NCI-H748 (cell line): ENCODE data around the gene PSMA6.
"Not testable (repeated sequence)": the region's sequence is repeated elsewhere in the genome, so short reads cannot be mapped to it uniquely, and the experiment has no call there.

Source experiments
- DNase-seq: peaks from one replicate; lab custom pipeline; 2025; ENCODE audit not compliant: unreplicated experiment; lab: John Stamatoyannopoulos, UW

The PSMA6 gene

DNA sequence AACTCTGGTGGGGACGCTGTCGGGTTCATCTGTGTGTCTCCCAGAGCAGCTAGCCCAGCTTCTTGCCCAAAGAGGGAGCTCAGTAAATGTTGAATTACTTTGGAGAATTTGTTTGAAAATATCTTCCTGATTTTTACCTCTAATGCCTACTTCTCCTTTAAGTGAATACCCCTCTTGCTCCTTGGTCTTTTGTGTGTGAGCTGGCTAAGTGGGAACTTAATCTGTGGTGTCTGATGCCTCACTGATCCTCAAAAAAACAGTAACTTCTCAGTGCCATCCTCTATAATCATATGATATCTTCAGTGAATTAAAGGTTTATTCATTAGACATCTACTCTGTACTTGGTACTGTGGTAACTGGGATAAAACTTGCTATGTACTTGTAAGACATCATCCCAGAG, 7.7 kb upstream of the PSMA6 start:
- no peak for DNase-seq

- no peak for DNase-seq
Measured at GRCh38 chr14:35285168-35286002, 6.8 kb upstream of the PSMA6 start.

DNA sequence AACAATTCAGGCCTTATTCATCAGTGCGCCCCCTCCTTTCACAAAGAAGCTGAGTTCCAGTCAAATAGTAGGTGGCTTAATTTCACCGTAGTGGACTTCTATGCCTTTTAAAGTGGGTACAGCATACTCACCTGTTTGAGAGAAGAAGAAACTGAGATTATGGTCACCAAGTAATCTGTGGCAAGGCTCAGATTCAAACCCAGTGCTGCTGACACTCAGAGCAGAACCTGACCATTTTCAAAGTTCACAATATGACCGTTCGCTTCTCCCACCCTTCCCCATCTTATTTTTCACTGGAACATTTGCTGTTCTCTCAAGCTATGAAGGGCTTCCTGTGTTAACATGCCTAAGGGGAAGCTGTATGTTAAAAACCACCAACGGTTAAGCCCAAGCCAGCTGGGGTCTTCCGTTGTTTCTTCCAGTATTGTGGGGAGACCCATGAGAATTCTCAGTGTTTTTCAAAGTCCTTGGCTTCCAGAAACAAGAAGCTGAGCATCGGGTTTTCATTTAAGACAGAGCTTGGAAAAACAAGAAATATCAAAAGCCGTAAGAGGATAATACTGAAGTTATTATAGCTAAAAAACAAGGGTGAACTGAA, 6.1 kb upstream of the PSMA6 start:
- DNase-seq = no peak

GRCh38 chr14:35286707-35287106, 5.5 kb upstream of the PSMA6 start:
- no peak for DNase-seq

GRCh38 chr14:35287431-35288013, 4.7 kb upstream of the PSMA6 start:
- DNase-seq = no peak

DNA sequence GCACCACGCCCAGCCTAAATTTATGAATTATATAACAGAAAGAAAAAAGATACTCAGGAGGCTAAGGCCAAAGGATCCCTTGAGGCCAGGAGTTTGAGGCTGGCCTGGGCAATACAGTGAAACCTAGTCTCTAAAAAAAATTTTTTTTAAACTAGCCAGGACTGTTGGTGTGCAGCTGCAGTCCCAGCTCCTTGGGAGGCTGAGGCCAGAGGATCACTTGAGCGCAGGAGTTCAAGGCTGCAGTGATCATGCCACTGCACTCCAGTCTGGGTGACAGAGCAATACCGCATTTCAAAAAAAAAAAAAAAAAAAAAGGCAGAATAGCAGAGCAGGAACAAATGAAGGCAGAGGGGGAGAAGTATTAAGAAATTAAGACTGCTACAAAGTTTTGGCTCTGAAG, 2.6 kb upstream of the PSMA6 start:
- DNase-seq = no peak

GRCh38 chr14:35292770-35293561, 784 bp downstream of the PSMA6 start:
- no peak for DNase-seq

DNA sequence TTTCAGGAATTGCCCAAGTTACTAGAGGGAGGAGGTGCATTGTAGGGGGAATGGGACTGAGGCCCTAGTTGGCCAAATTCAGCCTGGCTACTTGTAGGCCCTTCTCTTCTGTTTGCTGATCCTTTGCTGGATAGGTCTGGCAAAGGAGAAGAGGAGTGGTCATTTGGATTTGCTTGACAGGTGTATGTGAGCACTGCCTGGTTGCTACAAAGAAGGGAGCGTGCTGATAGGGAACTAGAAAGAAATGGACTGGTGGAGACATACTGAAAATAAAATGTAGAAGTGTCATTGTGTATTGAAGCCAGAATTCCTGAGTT, 3.6 kb downstream of the PSMA6 start:
- no peak for DNase-seq

- DNase-seq = no peak
Measured at GRCh38 chr14:35296545-35296944, 4.4 kb downstream of the PSMA6 start.

- DNase-seq = no peak
Measured at GRCh38 chr14:35297706-35298105, 5.5 kb downstream of the PSMA6 start.

- no peak for DNase-seq
Measured at GRCh38 chr14:35298351-35298750, 6.2 kb downstream of the PSMA6 start.

DNA sequence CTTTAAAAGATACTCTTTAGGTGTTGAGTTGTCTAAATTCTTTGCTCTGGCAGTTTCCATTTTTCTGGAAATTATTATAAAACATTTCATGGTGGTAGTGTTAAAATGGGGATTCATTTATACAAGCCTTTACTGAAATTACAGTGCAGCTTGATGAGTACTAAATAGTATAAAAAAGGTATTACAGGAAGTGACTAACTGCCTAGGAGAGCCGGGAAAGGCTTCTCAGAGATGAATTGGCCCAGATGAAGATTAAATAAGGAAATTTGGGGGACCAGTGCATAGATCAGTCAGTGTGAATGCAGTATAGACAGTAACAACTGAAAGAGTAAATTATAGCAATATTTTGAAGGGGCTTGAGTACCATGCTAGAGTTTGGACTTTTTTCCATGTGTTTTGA, 7.5 kb downstream of the PSMA6 start:
- DNase-seq = no peak

DNA sequence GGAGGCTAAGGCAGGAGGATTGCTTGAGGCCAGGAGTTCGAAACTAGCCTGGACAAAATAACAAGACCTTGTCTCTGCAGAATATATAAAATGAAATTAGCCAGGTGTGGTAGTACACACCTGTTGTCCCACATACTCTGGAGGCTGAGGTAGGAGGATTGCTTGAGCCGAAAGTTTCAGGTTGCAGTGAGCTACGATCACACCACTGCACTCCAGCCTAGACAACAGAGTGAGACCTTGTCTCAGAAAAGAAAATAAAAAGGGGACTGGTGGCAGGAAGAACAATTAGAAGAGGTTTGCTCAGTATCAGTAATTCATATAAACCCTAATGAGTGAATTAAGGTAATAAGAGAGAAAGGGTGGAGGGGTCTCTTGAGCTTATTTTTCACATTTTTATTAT, 8.0 kb downstream of the PSMA6 start:
- DNase-seq = no peak

GRCh38 chr14:35301334-35301733, 9.2 kb downstream of the PSMA6 start:
- DNase-seq = not testable (repeated sequence)

DNA sequence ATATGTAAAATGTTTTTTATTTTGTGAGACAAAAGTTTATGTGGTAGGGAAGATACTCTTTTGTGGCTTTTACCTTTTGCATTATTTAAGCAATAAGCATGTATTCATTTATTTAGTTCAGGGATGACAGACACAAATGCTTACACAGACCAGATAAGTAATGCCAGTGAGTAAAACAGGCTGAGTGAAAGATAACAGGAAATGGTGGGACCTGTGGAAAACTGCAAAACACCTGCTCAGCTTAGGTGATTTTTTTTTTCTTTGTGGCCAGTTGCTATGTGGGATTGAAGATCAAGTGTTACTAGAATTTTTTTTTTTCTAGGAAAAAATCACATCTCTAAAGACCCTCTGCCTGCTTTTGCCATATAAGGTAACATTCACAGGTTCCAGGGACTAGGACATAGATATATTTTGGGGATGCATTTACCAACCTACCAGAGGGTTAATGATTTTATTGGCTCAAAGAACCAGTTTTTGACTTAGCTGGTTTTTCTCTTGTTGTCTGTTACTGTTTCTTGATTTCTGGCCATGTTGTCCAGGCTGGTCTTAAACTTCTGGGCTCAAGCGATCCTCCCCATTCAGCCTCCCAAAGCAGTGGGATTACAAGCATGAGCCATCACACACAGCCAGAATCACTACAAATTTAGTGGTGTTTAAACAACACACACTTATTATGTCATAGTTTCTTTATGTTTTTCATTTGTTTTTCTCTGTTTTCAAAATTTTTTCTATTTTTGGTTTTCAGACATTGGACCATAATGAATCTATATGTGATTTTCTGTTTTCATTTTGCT, 9.8 kb downstream of the PSMA6 start:
- no peak for DNase-seq

DNA sequence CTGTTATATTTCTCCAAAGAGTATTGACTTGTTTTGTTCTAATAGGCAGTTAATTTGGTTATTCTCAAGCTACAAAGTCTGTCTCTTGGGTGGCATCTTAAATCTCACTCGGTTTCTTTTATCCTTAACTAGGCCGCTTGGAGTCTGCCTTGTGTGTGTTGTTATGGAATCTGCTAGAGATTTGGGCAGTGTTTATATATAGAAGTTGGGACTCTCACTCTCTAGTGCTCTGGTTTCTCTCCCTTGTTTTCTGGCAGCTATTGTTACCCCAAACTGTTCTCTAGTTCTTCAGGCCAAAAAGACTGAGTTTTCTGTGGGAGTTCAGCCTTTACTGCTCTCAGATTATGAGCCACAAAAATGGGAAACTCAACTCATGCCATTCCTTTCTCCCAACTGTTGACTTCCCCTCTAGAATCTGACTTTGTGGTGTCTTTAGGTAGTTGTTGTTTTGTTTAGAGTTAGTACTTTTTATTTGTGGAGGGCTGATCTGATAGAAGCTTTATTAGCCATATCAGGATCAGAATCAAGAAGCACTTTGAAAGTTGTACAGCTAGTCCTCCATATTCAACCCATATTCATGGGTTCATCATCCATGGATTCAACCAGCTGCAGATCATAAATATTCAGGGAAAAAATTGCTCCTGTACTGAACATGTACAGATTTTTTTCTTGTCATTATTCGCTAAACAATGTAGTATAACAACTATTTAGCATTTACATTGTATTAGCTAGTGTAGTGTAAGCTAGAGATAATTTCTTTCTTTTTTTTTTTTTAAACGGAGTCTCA, 11.2 kb downstream of the PSMA6 start:
- DNase-seq = no peak

DNA sequence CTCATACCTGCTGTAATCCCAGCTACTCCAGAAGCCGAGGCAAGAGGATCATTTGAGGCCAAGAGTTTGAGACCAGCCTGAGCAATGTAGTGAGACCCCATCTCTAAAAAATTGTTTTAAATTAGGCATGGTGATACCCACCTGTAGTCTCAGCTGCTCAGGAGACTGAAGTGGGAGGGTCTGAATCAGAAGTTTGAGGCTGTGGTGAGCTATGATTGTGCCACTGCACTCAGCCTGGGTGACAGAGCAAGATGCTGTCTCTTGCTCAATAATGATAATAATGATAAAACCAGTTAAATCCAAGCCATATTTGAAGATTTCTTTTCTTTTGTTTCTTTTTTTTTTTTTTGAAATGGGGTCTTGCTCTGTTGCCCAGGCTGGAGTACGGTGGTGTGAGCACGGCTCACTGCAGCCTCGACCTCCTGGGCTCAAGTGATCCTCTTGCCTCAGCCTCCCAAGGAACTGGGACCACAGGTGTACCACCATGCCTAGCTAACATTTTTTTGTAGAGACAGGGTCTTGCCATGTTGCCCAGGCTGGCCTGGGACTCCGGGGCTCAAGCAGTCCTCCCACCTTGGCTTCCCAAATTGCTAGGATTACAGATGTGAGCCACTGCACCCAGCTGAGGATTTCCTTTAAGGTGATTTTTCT, 12.8 kb downstream of the PSMA6 start:
- DNase-seq = no peak

- DNase-seq = no peak
Measured at GRCh38 chr14:35305633-35306032, 13.5 kb downstream of the PSMA6 start.

DNA sequence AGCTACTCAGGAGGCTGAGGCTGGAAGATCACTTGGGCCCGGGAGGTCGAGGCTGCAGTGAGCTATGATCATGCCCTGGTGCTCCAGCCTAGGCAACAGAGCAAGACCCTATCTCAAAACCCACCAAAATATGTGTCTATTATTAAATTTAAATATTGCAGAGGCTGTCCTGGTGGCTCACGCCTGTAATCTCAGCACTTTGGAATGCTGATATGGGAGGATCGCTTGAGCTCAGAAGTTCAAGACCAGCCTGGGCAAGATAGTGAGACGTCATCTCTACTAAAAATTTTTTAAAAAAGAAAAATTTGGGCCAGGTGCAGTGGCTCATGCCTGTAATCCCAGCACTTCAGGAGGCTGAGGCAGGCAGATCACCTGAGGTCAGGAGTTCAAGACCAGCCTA, 13.9 kb downstream of the PSMA6 start:
- DNase-seq = no peak

DNA sequence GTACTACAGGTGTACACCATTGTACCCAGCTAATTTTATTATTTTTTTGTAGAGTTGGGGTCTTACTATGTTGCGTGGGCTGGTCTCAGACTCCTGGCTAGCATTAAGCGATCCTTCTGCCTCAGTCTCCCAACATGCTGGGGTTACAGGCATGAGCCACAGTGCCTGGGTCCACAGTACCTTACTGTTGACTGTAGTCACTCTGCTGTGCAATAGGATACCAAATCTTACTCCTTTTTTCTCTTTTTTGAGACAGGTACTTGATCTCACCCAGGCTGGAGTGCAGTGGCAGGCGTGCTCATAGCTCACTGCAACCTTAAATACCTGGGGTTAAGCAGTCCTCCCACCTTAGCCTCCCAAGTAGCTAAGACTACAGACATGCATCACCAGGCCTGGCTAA, 25.6 kb downstream of the PSMA6 start:
- DNase-seq = no peak
